Liver (tissue), 9 donors: ENCODE results near the gene TSPAN5. TPM values are rescaled to one million over a fixed set of nuclear protein-coding genes. Genes with fewer than 3 reads are reported as not detected.

Experiments used
- DNase-seq: peaks from one replicate; pipeline ENCODE4 v3.0.0-alpha.2; 2017; ENCODE audit warnings: low spot score
- H3K27ac ChIP-seq, 2 donors: one replicate each; pipeline ENCODE4 v1.7.0; 2013; ENCODE audit warnings: inconsistent platforms in 2 of 2, low read length in 2 of 2, control low read depth in 1 of 2, low read depth in 1 of 2, mild to moderate bottlenecking in 1 of 2
- H3K27me3 ChIP-seq, 4 donors: one replicate each; pipeline versions ENCODE4 v1.6.1 to v1.7.0; 2013; ENCODE audit warnings: low read length in 3 of 4, inconsistent platforms in 1 of 4, mild to moderate bottlenecking in 1 of 4, moderate library complexity in 1 of 4; ENCODE audit not compliant: control insufficient read depth in 4 of 4, insufficient read depth in 4 of 4
- H3K36me3 ChIP-seq, 4 donors: one replicate each; pipeline versions ENCODE4 v1.6.1 to v1.7.0; 2013; ENCODE audit warnings: low read length in 3 of 4, mild to moderate bottlenecking in 3 of 4, low read depth in 1 of 4, moderate library complexity in 1 of 4; ENCODE audit not compliant: control insufficient read depth in 4 of 4, insufficient read depth in 3 of 4
- H3K4me1 ChIP-seq, 4 donors: one replicate each; pipeline versions ENCODE4 v1.6.1 to v1.7.0; 2013; ENCODE audit warnings: low read length in 3 of 4, mild to moderate bottlenecking in 3 of 4, moderate library complexity in 1 of 4; ENCODE audit not compliant: control insufficient read depth in 4 of 4, insufficient read depth in 4 of 4
- H3K4me3 ChIP-seq, 3 donors: one replicate each; pipeline versions ENCODE4 v1.6.1 to v1.7.0; 2013; ENCODE audit warnings: low read length in 3 of 3, control low read depth in 1 of 3, low read depth in 1 of 3, mild to moderate bottlenecking in 1 of 3
- H3K9ac ChIP-seq, 2 donors: one replicate each; pipeline ENCODE4 v1.7.0; 2013; ENCODE audit warnings: low read length in 2 of 2, mild to moderate bottlenecking in 2 of 2, moderate library complexity in 2 of 2, control low read depth in 1 of 2, low read depth in 1 of 2
- H3K9me3 ChIP-seq, 4 donors: one replicate each; pipeline versions ENCODE4 v1.6.1 to v1.7.0; 2013; ENCODE audit warnings: low read length in 3 of 4; ENCODE audit not compliant: control insufficient read depth in 4 of 4
- ATF3 ChIP-seq: IDR thresholded peaks from 2 replicates; pipeline ENCODE4 v1.6.1; 2016; ENCODE audit warnings: antibody characterized with exemption
- CTCF ChIP-seq: fragments of 150-350 bp; IDR thresholded peaks from 2 replicates; pipeline ENCODE4 v1.5.1; 2017; ENCODE audit warnings: improper control_type of control experiment, low read depth, low read length; ENCODE audit not compliant: missing input control
- FOXA1 ChIP-seq: IDR thresholded peaks from 2 replicates; pipeline ENCODE4 v1.6.1; 2016; ENCODE audit warnings: antibody characterized with exemption
- FOXA2 ChIP-seq: IDR thresholded peaks from 2 replicates; pipeline ENCODE4 v1.6.1; 2016; ENCODE audit warnings: antibody characterized with exemption
- GABPA ChIP-seq, 2 donors: IDR thresholded peaks in 1 of 2; conservative IDR thresholded peaks in 1 of 2; 2 replicates each; pipeline ENCODE4 v1.6.1; 2016; ENCODE audit warnings: antibody characterized with exemption in 2 of 2, mild to moderate bottlenecking in 1 of 2, moderate library complexity in 1 of 2
- HNF4A ChIP-seq, 2 donors: conservative IDR thresholded peaks; 2 replicates each; pipeline ENCODE4 v1.6.1; 2016; ENCODE audit warnings: antibody characterized with exemption in 2 of 2, mild to moderate bottlenecking in 2 of 2
- HNF4G ChIP-seq: IDR thresholded peaks from 2 replicates; pipeline ENCODE4 v1.6.1; 2016; ENCODE audit warnings: antibody characterized with exemption
- JUND ChIP-seq, 2 donors: IDR thresholded peaks; 2 replicates each; pipeline ENCODE4 v1.6.1; 2016; ENCODE audit warnings: antibody characterized with exemption in 2 of 2
- MAX ChIP-seq: IDR thresholded peaks from 2 replicates; pipeline ENCODE4 v1.6.1; 2016; ENCODE audit warnings: antibody characterized with exemption
- NR2F2 ChIP-seq: IDR thresholded peaks from 2 replicates; pipeline ENCODE4 v1.6.1; 2016; ENCODE audit warnings: antibody characterized with exemption
- RAD21 ChIP-seq, 2 donors: IDR thresholded peaks; 2 replicates each; pipeline ENCODE4 v1.6.1; 2016; ENCODE audit warnings: antibody characterized with exemption in 2 of 2, mild to moderate bottlenecking in 2 of 2
- SP1 ChIP-seq: IDR thresholded peaks from 2 replicates; pipeline ENCODE4 v1.6.1; 2018; ENCODE audit warnings: antibody characterized with exemption, mild to moderate bottlenecking
- TAF1 ChIP-seq: conservative IDR thresholded peaks from 2 replicates; pipeline ENCODE4 v1.6.1; 2016; ENCODE audit warnings: antibody characterized with exemption, mild to moderate bottlenecking
- YY1 ChIP-seq: IDR thresholded peaks from 2 replicates; pipeline ENCODE4 v1.6.1; 2016; ENCODE audit warnings: antibody characterized with exemption, mild to moderate bottlenecking
- ZBTB33 ChIP-seq: IDR thresholded peaks from 2 replicates; pipeline ENCODE4 v1.6.1; 2016; ENCODE audit warnings: antibody characterized with exemption
- WGBS: extraction: QIAGEN DNeasy Blood & Tissue Kit; methylation state at CpG from one replicate; pipeline ENCODE4 v1.1.7; 2013; 5-methylcytosine and 5-hydroxymethylcytosine counted together
- polyA plus RNA-seq, 2 donors: library from polyadenylated mRNA; stranded (reverse) in 1 of 2; unstranded in 1 of 2; fragments of 200-250 nt in 1 of 2; fragments of >200 nt in 1 of 2; fragmentation: Nextera tagmentation in 1 of 2; extraction: Ambion mirVana in 1 of 2; gene quantifications; one replicate each; pipeline versions ENCODE4 v1.2.1 to v1.2.3, GENCODE V29; 2013 to 2015
- total RNA-seq, 2 donors: library from RNA; depleted of rRNA; stranded (reverse); fragments of >200 nt; gene quantifications; one replicate each; pipeline ENCODE4 v1.2.3, GENCODE V29; 2014
- donor health status: healthy.
- donor health status: healthy.
- donor health status: healthy.
- donor health status: healthy.
- donor health status: healthy.

Gene TSPAN5
- total and polyA plus RNA-seq, 4 donors = 0.36 to 54.0 (median 0.63) TPM

- no peaks in the 10 kb centered on the region for H3K27me3 ChIP-seq
- no peak overlapping the region for H3K27ac ChIP-seq
- no peak for DNase-seq
- H3K36me3 ChIP-seq = no peaks in the 10 kb centered on the region
- TF ChIP-seq RAD21 (IDR thresholded peaks at IDR 0.05) (no peak), GABPA (IDR thresholded peaks at IDR 0.05 in 1 of 2, conservative IDR thresholded peaks at IDR 0.05 in 1 of 2) (no peak), NR2F2 (no peak)
- H3K4me3 ChIP-seq = no peak overlapping the region
- no peak overlapping the region for H3K9ac ChIP-seq
- 55% methylated on average over 3 of the region's 3 CpGs for WGBS
- H3K9me3 ChIP-seq = no peaks in the 10 kb centered on the region
- H3K4me1 ChIP-seq = no peaks in the 10 kb centered on the region
Measured at GRCh38 chr4:98623126-98623802, 35.1 kb downstream of the TSPAN5 start.

GRCh38 chr4:98620087-98620784, 38.2 kb downstream of the TSPAN5 start:
- TF ChIP-seq YY1 (no peak), HNF4A (conservative IDR thresholded peaks at IDR 0.05) (no peak), HNF4G (no peak), FOXA1 (no peak)
- no peaks in the 10 kb centered on the region for H3K9me3 ChIP-seq
- 87% methylated on average over 9 of the region's 9 CpGs for WGBS
- no peak overlapping the region for H3K4me3 ChIP-seq
- no peak overlapping the region for H3K27ac ChIP-seq
- H3K4me1 ChIP-seq = no peaks in the 10 kb centered on the region
- no peaks in the 10 kb centered on the region for H3K36me3 ChIP-seq
- no peak overlapping the region for H3K9ac ChIP-seq
- DNase-seq = no peak
- H3K27me3 ChIP-seq = no peaks in the 10 kb centered on the region

- 87% methylated on average over 2 of the region's 2 CpGs for WGBS
- Histone ChIP-seq H3K9ac (no peak overlapping the region), H3K4me1 (no peaks in the 10 kb centered on the region), H3K4me3 (no peak overlapping the region), H3K27ac (no peak overlapping the region), H3K9me3 (no peaks in the 10 kb centered on the region), H3K27me3 (no peaks in the 10 kb centered on the region), H3K36me3 (no peaks in the 10 kb centered on the region)
- no peak for TF ChIP-seq YY1
- TF ChIP-seq NR2F2 = no peak
- no peak for TF ChIP-seq FOXA1
- TF ChIP-seq TAF1 = no peak
- no peak for TF ChIP-seq HNF4A (conservative IDR thresholded peaks at IDR 0.05)
- TF ChIP-seq ZBTB33 = no peak
- TF ChIP-seq ATF3 = no peak
- TF ChIP-seq GABPA (IDR thresholded peaks at IDR 0.05 in 1 of 2, conservative IDR thresholded peaks at IDR 0.05 in 1 of 2) = no peak
- no peak for TF ChIP-seq SP1
- TF ChIP-seq CTCF = no peak
- TF ChIP-seq FOXA2 = no peak
- no peak for TF ChIP-seq JUND (IDR thresholded peaks at IDR 0.05)
- TF ChIP-seq MAX = no peak
- no peak for DNase-seq
Measured at GRCh38 chr4:98619180-98619579, 39.2 kb downstream of the TSPAN5 start.
